ENCODE data around the gene STK10. TPM values are rescaled to one million over a fixed set of nuclear protein-coding genes. Genes with fewer than 3 reads are reported as not detected.

Gene STK10
- total RNA-seq, 1 donor from 2014 or later = 60.2 TPM

GRCh38 chr5:172091956-172092732, 95.9 kb downstream of the STK10 start:
- H3K36me3 ChIP-seq (ENCODE audit: insufficient read depth, low read length) = peaks cover 8% of the 10 kb centered on the region
- peaks cover 2% of the 10 kb centered on the region for H3K4me1 Mint-ChIP-seq (ENCODE audit: low read depth, unreplicated experiment)
- peaks cover 9% of the 10 kb centered on the region for H4K20me1 ChIP-seq (ENCODE audit: insufficient read depth, low read length)
- no peak overlapping the region for H3K27ac ChIP-seq (ENCODE audit: low read depth, low read length)
- no peak overlapping the region for H3K4me3 ChIP-seq (ENCODE audit: insufficient read depth, low read depth, low read length)
- H3K9ac ChIP-seq (ENCODE audit: low read length) = no peak overlapping the region
- H3K27ac Mint-ChIP-seq (ENCODE audit: unreplicated experiment) = no peak overlapping the region
- no peaks in the 10 kb centered on the region for H3K79me2 ChIP-seq (ENCODE audit: insufficient read depth, low read length)
- no peak for DNase-seq (ENCODE audit: low read depth)
- no peaks in the 10 kb centered on the region for H3K4me1 ChIP-seq (ENCODE audit: insufficient read depth, low read length)
- no peaks in the 10 kb centered on the region for H3K27me3 ChIP-seq (ENCODE audit: insufficient read depth, low read length)
- no peaks in the 10 kb centered on the region for H3K9me3 ChIP-seq (ENCODE audit: insufficient read depth, low read depth, low read length)
- no peak for FAIRE-seq
- H3K36me3 Mint-ChIP-seq (ENCODE audit: low read depth, unreplicated experiment) = peaks cover 21% of the 10 kb centered on the region
- H3K27me3 Mint-ChIP-seq (ENCODE audit: low read depth, unreplicated experiment) = no peaks in the 10 kb centered on the region
- no peak overlapping the region for H2AFZ ChIP-seq (ENCODE audit: low read depth, low read length)
- H3K4me3 Mint-ChIP-seq (ENCODE audit: unreplicated experiment) = no peak overlapping the region
- H3K9me3 Mint-ChIP-seq (ENCODE audit: unreplicated experiment) = no peaks in the 10 kb centered on the region
- TF ChIP-seq CTCF (IDR thresholded peaks at IDR 0.05; ENCODE audit: insufficient read depth, low read depth, low read length) = no peak
- no peak overlapping the region for H3K4me2 ChIP-seq (ENCODE audit: low read length)

DNA sequence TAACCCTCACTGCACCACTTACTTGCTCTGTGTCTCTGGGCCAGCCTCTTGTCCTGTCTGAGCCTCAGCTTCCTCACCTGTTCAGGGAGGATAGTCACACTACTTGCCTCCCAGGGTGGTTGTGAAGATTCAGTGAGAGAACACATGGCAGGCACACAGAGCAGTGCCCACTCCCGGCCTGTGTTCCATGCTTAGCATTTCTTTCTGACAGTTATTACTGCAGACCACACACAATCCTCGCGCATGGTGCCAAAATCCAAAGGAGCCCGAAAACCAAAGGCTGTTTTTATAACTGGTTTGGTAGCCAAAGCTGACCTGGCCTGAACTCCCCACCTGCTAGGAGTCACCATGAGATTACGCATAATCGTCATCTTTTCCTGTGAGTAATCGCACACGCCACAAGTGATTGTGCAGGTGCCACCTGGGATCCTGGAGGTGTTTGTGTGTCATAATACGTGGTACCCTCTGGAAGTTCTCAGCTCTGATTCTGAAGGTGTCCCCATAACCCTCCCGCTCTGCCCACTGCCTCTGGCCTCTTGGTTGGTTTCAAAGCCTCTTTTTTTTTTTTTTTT, 97.0 kb downstream of the STK10 start:
- H3K27me3 ChIP-seq (ENCODE audit: insufficient read depth, low read length) = no peaks in the 10 kb centered on the region
- Mint-ChIP-seq H3K4me1 (ENCODE audit: low read depth, unreplicated experiment) (no peaks in the 10 kb centered on the region), H3K9me3 (ENCODE audit: unreplicated experiment) (no peaks in the 10 kb centered on the region), H3K27me3 (ENCODE audit: low read depth, unreplicated experiment) (no peaks in the 10 kb centered on the region), H3K36me3 (ENCODE audit: low read depth, unreplicated experiment) (peaks cover 23% of the 10 kb centered on the region), H3K27ac (ENCODE audit: unreplicated experiment) (no peak overlapping the region), H3K4me3 (ENCODE audit: unreplicated experiment) (no peak overlapping the region)
- no peaks in the 10 kb centered on the region for H3K4me1 ChIP-seq (ENCODE audit: insufficient read depth, low read length)
- no peak overlapping the region for H3K27ac ChIP-seq (ENCODE audit: low read depth, low read length)
- H3K9me3 ChIP-seq (ENCODE audit: insufficient read depth, low read depth, low read length) = no peaks in the 10 kb centered on the region
- H3K9ac ChIP-seq (ENCODE audit: low read length) = no peak overlapping the region
- H2AFZ ChIP-seq (ENCODE audit: low read depth, low read length) = no peak overlapping the region
- FAIRE-seq (no peak), DNase-seq (ENCODE audit: low read depth) (no peak)
- no peak overlapping the region for H3K4me2 ChIP-seq (ENCODE audit: low read length)
- peaks cover 8% of the 10 kb centered on the region for H3K36me3 ChIP-seq (ENCODE audit: insufficient read depth, low read length)
- TF ChIP-seq EZH2 (IDR thresholded peaks at IDR 0.05; ENCODE audit: insufficient read depth, low read length) = no peak
- no peak for TF ChIP-seq CTCF (IDR thresholded peaks at IDR 0.05; ENCODE audit: insufficient read depth, low read depth, low read length)
- peaks cover 4% of the 10 kb centered on the region for H4K20me1 ChIP-seq (ENCODE audit: insufficient read depth, low read length)
- H3K4me3 ChIP-seq (ENCODE audit: insufficient read depth, low read depth, low read length) = no peak overlapping the region
- H3K79me2 ChIP-seq (ENCODE audit: insufficient read depth, low read length) = no peaks in the 10 kb centered on the region
